Gastrocnemius medialis (tissue), 4 donors: Measurements from ENCODE around the gene HINT2.

ENCODE experiments used
- POLR2A ChIP-seq, 2 donors: fragments of 450-650 bp; IDR thresholded peaks; one replicate each; pipeline ENCODE4 v1.6.1; 2017; ENCODE audit warnings: antibody characterized with exemption in 2 of 2, mild to moderate bottlenecking in 2 of 2, moderate library complexity in 2 of 2
- TF ChIP-seq, protein P1 (sequence below), 5 experiments: fragments of 450-650 bp in 3 of 5; fragments of 200-600 bp in 2 of 5; sonication (generic) in 2 of 5; IDR thresholded peaks in 4 of 5; conservative IDR thresholded peaks in 1 of 5; 1 replicate in 4 of 5; 2 replicates in 1 of 5; pipeline ENCODE4 v1.5.1; 2016 to 2019; ENCODE audit warnings: antibody characterized with exemption in 5 of 5, mild to moderate bottlenecking in 3 of 5, moderate library complexity in 3 of 5

DNA sequence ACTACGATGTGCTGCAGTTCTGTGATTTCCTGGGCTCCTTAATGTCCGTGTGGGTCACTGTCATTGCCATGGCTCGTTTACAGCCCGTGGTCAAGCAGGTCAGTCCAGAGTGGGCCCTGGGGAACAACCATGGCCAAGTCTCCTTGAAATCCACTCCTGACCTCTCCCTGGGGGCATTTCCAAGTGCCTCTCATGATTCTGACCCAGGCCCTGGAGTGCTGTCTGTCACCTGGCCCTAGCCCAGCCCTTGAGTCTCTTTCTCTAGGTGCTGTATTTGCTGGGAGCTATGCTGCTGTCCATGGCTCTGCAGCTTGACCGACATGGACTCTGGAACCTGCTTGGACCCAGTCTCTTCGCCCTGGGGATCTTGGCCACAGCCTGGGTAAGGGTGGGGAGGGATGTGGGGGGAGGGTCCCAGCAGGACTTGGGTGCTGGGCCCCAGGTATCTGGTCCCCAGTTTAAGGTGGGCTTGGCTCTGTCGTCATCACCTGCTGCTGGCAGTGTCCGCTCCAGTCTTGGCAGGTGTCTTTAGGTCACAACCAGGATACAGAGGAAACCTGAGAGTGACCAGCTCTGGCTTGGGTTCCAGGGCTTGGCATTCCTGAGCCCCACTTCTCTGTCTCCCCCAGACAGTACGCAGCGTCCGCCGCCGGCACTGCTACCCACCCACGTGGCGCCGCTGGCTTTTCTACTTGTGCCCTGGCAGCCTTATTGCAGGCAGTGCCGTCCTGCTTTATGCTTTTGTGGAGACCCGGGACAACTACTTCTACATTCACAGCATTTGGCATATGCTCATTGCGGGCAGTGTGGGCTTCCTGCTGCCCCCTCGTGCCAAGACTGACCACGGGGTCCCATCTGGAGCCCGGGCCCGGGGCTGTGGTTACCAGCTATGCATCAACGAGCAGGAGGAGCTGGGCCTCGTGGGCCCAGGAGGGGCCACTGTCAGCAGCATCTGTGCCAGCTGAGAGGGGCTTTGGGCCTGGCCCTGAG, 38.3 kb upstream of the HINT2 start:
- TF ChIP-seq, protein P1, sequence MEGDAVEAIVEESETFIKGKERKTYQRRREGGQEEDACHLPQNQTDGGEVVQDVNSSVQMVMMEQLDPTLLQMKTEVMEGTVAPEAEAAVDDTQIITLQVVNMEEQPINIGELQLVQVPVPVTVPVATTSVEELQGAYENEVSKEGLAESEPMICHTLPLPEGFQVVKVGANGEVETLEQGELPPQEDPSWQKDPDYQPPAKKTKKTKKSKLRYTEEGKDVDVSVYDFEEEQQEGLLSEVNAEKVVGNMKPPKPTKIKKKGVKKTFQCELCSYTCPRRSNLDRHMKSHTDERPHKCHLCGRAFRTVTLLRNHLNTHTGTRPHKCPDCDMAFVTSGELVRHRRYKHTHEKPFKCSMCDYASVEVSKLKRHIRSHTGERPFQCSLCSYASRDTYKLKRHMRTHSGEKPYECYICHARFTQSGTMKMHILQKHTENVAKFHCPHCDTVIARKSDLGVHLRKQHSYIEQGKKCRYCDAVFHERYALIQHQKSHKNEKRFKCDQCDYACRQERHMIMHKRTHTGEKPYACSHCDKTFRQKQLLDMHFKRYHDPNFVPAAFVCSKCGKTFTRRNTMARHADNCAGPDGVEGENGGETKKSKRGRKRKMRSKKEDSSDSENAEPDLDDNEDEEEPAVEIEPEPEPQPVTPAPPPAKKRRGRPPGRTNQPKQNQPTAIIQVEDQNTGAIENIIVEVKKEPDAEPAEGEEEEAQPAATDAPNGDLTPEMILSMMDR (IDR thresholded peaks at IDR 0.05 in 4 of 5, conservative IDR thresholded peaks at IDR 0.05 in 1 of 5) = no peak
- no peak for TF ChIP-seq POLR2A (IDR thresholded peaks at IDR 0.05)
